Endothelial cell of umbilical vein (primary cell): Measurements from ENCODE around the gene NBEA. TPM values are rescaled to one million over a fixed set of nuclear protein-coding genes. Genes with fewer than 3 reads are reported as not detected.

Experiments used
- BruUV-seq: library from RNA; stranded (reverse); fragments of 400-500 nt; replicated peaks from 2 replicates; lab custom pipeline; 2021; lab: Mats Ljungman, UMichigan
- CTCF ChIA-PET: fragments of 300-600, 350-600 bp; sonication (Branson Sonifier 250); formaldehyde crosslinking; loops from one replicate; lab custom pipeline; 2021; ENCODE audit warnings: antibody characterized with exemption, inconsistent platforms; lab: Charles Lee
- POLR2A ChIA-PET: fragments of 300-600, 350-600 bp; sonication (Branson Sonifier 250); formaldehyde crosslinking; loops from one replicate; lab custom pipeline; 2021; ENCODE audit warnings: antibody characterized with exemption, inconsistent platforms; lab: Charles Lee
- DNase-seq: peaks from one replicate; pipeline ENCODE4 v3.0.0-alpha.2; 2011; ENCODE audit warnings: low read depth, low spot score
- FAIRE-seq: peaks from 2 replicates; lab custom pipeline; 2011; peaks lifted over from hg19 to GRCh38; lab: Jason Lieb, UNC
- H2AFZ ChIP-seq: 2 replicates; pipeline ENCODE4 v1.6.0; 2012; ENCODE audit warnings: low read depth, low read length, control low read depth, inconsistent platforms
- H3K27ac ChIP-seq: 2 replicates; pipeline ENCODE4 v1.5.1; 2011; ENCODE audit warnings: low read depth, mild to moderate bottlenecking, control low read depth, low read length, moderate library complexity; ENCODE audit not compliant: insufficient read depth
- H3K27me3 ChIP-seq, 2 experiments: 2 replicates each; pipeline versions ENCODE4 v1.6.0 to v1.6.1; 2011; ENCODE audit warnings: low read length in 2 of 2, mixed read lengths in 1 of 2; ENCODE audit not compliant: control insufficient read depth in 2 of 2, insufficient read depth in 2 of 2
- H3K36me3 ChIP-seq, 2 experiments: 2 replicates in 1 of 2; 3 replicates in 1 of 2; pipeline ENCODE4 v1.5.1; 2011; ENCODE audit warnings: low read length in 2 of 2, mild to moderate bottlenecking in 1 of 2, moderate library complexity in 1 of 2; ENCODE audit not compliant: control insufficient read depth in 2 of 2, insufficient read depth in 2 of 2; ENCODE audit errors: extremely low read depth in 1 of 2
- H3K4me1 ChIP-seq: 3 replicates; pipeline ENCODE4 v1.5.1; 2011; ENCODE audit warnings: mild to moderate bottlenecking, low read length; ENCODE audit not compliant: control insufficient read depth, insufficient read depth; ENCODE audit errors: extremely low read depth
- H3K4me2 ChIP-seq: 2 replicates; pipeline ENCODE4 v1.6.1; 2011; ENCODE audit warnings: low read length, control low read depth, mixed read lengths; ENCODE audit not compliant: insufficient read depth
- H3K4me3 ChIP-seq, 3 experiments: fragments of 200-600 bp in 1 of 3; sonication (generic), shearing (Covaris generic) in 1 of 3; replicated peaks in 1 of 3; 2 replicates each; pipeline ENCODE4 v1.5.1; 2011 to 2016; ENCODE audit warnings: control low read depth in 3 of 3, low read length in 3 of 3, mild to moderate bottlenecking in 2 of 3, inconsistent platforms in 1 of 3, low read depth in 1 of 3, moderate library complexity in 1 of 3; ENCODE audit not compliant: insufficient read depth in 1 of 3
- H3K79me2 ChIP-seq: 2 replicates; pipeline ENCODE4 v1.6.0; 2012; ENCODE audit warnings: low read length, inconsistent platforms; ENCODE audit not compliant: control insufficient read depth, insufficient read depth
- H3K9ac ChIP-seq: replicated peaks from 2 replicates; pipeline ENCODE3; 2011; ENCODE audit warnings: low read length, control low read depth; ENCODE audit not compliant: insufficient read depth; ENCODE audit errors: extremely low read depth
- H3K9me1 ChIP-seq: replicated peaks from 3 replicates; pipeline ENCODE4 v1.6.0; 2011; ENCODE audit warnings: mild to moderate bottlenecking, low read length; ENCODE audit not compliant: control insufficient read depth, insufficient read depth; ENCODE audit errors: extremely low read depth
- H3K9me3 ChIP-seq: replicated peaks from 2 replicates; pipeline ENCODE4 v1.5.1; 2012; ENCODE audit warnings: low read length, inconsistent platforms; ENCODE audit not compliant: control insufficient read depth, insufficient read depth
- H4K20me1 ChIP-seq: replicated peaks from 2 replicates; pipeline ENCODE3; 2011; ENCODE audit warnings: mild to moderate bottlenecking, low read length; ENCODE audit not compliant: control insufficient read depth, insufficient read depth; ENCODE audit errors: extremely low read depth
- EZH2 ChIP-seq: IDR thresholded peaks from 2 replicates; pipeline ENCODE4 v1.6.1; 2012; ENCODE audit warnings: borderline replicate concordance, low read depth, mild to moderate bottlenecking, moderate library complexity, low read length, inconsistent platforms; ENCODE audit not compliant: severe bottlenecking
- FOS ChIP-seq: IDR thresholded peaks from 2 replicates; pipeline ENCODE4 v1.6.1; 2011; ENCODE audit warnings: mild to moderate bottlenecking, low read length, moderate library complexity, borderline replicate concordance; ENCODE audit not compliant: insufficient read depth
- GATA2 ChIP-seq: IDR thresholded peaks from 2 replicates; pipeline ENCODE4 v1.7.0; 2011; ENCODE audit warnings: low read depth, mild to moderate bottlenecking, moderate library complexity, mixed read lengths, low read length; ENCODE audit not compliant: insufficient read length, insufficient read depth
- JUN ChIP-seq: IDR thresholded peaks from 2 replicates; pipeline ENCODE4 v1.6.1; 2011; ENCODE audit warnings: borderline replicate concordance, low read depth; ENCODE audit not compliant: insufficient read length, insufficient read depth
- MYC ChIP-seq: IDR thresholded peaks from one replicate; pipeline ENCODE4 v1.6.1; 2011; ENCODE audit warnings: mild to moderate bottlenecking, low read depth, low read length
- POLR2A ChIP-seq: IDR thresholded peaks from 2 replicates; pipeline ENCODE4 v1.6.1; 2012; ENCODE audit warnings: low read depth, mild to moderate bottlenecking, control low read depth, low read length
- dilution Hi-C: fragments of 300-500 bp; cut with MboI; formaldehyde crosslinking; loops from one replicate; pipeline ENCODE4 v1.15.0; 2019; ENCODE audit warnings: low sequenced_read_pairs; ENCODE audit not compliant: extremely low pct_ligation_motif_present
- intact Hi-C: fragments of 100-400 bp; cut with micrococcal nuclease; formaldehyde crosslinking; loops from one replicate; pipeline ENCODE4 v1.10.0; 2022
- polyA plus RNA-seq, 4 experiments: library from polyadenylated mRNA; depleted of rRNA in 3 of 4; stranded (reverse) in 3 of 4; unstranded in 1 of 4; fragments of >200 nt; gene quantifications; 2 replicates each; pipeline versions ENCODE4 v1.2.1 to v1.2.3, GENCODE V29; 2011 to 2012; ENCODE audit warnings: missing spikeins in 1 of 4
- total RNA-seq: library from RNA; stranded (reverse); gene quantifications from 2 replicates; pipeline ENCODE4 v1.2.3, GENCODE V29; 2021

Gene NBEA
- total and polyA plus RNA-seq, 2 donors (not counting 3 experiments of a cell fraction or from before 2014, with no cell fraction given): 3.0 to 4.8 TPM

GRCh38 chr13:35387682-35388250 is 445.7 kb downstream of the NBEA start:
- Histone ChIP-seq H3K27ac (no peak overlapping the region), H3K27me3 (no peaks in the 10 kb centered on the region), H4K20me1 (no peaks in the 10 kb centered on the region), H3K4me3 (no peak overlapping the region), H2AFZ (no peak overlapping the region), H3K9ac (no peak overlapping the region), H3K79me2 (no peaks in the 10 kb centered on the region), H3K4me1 (peaks cover 22% of the 10 kb centered on the region), H3K36me3 (no peaks in the 10 kb centered on the region), H3K4me2 (no peak overlapping the region), H3K9me1 (no peaks in the 10 kb centered on the region), H3K9me3 (no peaks in the 10 kb centered on the region)
- intact Hi-C loops: loop anchor here (2.0 kb wide), 2 partner anchors 31 to 177 kb away; no protein-coding TSS in a partner anchor
- FAIRE-seq (no peak), DNase-seq (no peak)
- dilution Hi-C loops: no loop called here
- TF ChIP-seq FOS (no peak), MYC (no peak), EZH2 (no peak), POLR2A (no peak), GATA2 (no peak), JUN (no peak)
- CTCF ChIA-PET: no interaction called here
- POLR2A ChIA-PET: no interaction called here
- no TSS peak for BruUV-seq
